Measurements from ENCODE around the gene ALOX5. TPM values are rescaled to one million over a fixed set of nuclear protein-coding genes. Genes with fewer than 3 reads are reported as not detected.
A peak's percentile ranks its signal among the peaks of the same experiment; 100 is the strongest.

The ALOX5 gene
- polyA plus RNA-seq, 1 donor: 3.5 TPM

GRCh38 chr10:45443101-45444009, 69.3 kb downstream of the ALOX5 start:
- no peak for DNase-seq

DNA sequence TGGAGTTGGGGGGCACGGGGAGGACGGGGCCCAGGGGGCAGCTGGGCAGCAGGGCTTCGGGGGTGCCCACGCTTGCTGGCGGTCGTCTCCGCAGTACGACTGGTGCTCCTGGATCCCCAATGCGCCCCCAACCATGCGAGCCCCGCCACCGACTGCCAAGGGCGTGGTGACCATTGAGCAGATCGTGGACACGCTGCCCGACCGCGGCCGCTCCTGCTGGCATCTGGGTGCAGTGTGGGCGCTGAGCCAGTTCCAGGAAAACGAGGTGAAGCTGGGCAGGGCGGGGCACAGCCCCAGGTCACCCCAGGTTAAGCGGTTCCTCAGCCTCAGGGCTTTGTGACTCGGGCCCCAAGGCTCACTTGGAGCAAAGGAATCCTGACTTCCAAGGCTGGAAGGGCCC, 70.0 kb downstream of the ALOX5 start:
- no peak for DNase-seq

DNA sequence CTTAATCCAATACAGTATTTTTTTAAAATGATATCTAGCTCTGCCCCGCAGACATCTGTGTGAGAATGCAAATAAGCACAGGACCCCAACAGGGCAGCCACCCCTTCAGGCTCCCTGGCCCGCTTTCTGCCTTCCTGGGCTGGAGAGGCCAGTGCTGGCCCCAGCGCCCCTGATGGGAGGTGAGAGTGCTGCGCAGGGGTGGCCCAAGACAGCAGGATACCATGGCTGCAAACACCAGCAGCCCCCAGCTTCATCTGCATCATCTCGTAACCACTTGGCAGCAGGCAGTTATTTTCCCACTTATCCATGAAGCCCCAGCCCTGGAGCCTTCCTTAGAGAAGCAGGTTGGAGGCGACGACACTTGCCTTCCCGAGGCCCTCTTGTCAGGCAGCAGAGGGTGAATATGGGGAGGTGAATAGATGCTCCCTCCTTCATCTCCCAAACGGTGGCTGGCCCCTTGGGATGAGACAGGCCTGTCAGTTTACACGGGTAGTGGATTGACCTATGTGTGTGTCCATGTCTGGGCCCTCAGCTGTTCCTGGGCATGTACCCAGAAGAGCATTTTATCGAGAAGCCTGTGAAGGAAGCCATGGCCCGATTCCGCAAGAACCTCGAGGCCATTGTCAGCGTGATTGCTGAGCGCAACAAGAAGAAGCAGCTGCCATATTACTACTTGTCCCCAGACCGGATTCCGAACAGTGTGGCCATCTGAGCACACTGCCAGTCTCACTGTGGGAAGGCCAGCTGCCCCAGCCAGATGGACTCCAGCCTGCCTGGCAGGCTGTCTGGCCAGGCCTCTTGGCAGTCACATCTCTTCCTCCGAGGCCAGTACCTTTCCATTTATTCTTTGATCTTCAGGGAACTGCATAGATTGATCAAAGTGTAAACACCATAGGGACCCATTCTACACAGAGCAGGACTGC, 71.2 kb downstream of the ALOX5 start:
- DNase-seq: no peak

DNA sequence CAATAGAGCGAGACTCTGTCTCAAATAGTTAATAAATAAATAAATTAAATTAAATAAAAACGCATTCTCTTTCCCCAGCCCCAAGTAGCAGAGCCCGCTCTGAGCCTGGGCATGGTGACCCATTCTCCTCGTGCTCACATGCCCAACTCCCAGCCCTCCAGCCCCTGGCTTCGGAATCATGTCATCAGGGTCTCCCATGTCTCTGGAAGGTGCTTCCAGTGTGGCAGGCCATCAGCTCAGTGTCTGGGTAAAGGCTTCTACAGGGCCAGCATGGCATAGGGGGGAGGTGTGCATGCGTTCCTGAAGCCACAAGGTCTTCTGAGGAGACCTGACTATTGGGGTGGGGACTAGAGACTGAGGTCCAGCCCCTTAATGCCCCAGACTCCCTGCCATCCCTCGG, 72.8 kb downstream of the ALOX5 start:
- DNase-seq: no peak

DNA sequence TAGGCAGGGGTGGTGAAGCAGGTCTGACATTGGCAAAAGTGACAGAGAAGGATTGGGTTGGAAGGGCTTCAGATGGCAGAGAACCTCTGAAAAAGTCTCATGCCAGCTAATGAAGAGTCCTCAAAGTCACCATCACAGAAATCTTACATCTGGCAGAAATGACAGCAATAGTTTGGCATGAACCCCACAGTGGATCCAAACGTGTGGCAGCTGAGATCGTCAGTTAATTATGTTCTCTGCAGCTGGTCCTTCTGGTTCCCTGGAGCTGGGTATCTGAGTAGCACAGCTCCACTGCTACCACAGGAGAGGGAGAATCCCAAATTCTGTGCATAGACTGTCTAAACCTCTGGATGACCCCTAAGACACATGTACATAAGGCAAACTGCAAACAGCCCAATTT, 73.4 kb downstream of the ALOX5 start:
- DNase-seq: no peak

DNA sequence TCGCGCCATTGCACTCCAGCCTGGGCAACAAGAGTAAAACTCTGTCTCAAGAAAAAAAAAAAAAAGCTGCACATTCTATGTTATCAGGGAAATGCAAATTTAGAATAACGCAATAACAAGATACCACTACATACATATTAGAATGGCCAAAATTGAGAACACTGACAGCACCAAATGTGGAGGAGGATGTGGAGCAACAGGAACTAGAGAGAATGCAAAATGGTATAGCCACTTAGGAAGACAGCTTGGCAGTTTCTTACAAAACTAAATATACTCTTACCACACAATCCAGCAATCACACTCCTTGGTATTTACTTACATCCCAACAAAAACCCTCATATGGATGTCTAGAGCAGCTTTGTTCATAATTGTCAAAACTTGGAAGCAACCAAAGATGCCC, 76.8 kb downstream of the ALOX5 start:
- DNase-seq: no peak

DNA sequence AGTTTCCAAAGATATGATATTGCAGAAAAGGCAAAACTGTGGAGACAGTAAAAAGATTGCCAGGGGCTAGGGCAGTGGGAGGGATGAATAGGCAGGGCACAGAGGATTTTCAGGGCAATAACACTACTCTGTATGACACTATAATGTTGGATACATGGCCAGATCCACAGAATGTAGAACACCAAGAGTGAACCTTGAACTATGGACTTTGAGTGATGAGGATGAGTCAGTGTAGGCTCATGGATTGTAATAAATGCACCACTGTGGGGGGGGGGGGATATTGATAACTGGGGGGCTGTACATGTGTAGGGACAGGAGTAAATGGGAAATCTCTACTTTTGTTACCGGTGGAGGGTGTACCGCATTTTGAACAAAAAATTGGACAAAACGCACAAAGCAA, 77.4 kb downstream of the ALOX5 start:
- DNase-seq: no peak

DNA sequence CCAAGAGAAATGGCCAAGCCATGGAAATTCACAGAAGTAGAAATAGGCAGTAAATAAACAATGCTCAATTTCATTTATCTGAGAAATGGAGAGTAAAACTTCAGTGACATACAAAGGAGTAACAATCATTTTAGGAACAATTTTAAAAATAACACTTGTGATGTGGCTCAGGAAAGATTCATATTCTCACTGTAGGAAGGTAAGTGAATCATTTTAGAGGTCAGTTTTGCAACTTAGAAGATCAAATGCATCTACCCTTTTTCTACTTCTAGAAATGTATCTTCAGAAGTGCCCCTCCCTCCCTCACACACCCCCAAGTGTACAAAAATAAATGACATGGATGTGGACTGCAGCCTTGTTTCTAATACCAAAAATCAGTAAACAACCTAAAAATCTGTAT, 78.3 kb downstream of the ALOX5 start:
- no peak for DNase-seq

GRCh38 chr10:45452743-45453452, 78.9 kb downstream of the ALOX5 start:
- DNase-seq: no peak

DNA sequence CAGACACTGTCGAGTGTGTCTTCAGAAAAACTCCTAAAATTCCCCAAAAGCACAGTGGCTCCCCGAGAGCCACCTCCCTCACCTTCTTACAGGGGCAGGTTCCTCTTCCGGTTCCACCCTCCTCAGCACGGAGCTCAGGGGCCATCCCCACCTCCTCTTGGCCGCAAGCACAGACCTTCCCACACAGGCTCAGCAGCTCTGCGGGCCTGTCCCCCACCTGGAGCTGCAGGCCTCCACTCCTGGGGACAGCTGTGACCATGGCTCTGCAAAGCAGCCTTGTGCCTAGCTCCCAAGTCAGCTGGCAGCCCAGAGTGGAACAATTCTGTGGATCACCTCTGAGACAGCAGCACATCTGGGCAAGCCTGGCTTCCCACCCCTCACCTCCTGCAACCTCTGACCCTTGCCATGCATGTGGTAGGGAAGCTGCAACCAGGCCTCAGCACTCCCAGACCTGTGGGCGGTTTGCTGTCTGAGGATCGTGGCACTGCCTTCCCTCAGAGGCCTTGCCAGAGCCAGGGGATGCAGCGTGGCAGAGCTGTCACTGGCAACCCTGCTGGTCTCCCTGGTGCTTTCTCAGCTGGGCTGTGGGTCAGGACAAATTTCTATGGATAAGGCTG, 79.7 kb downstream of the ALOX5 start:
- DNase-seq: no peak

- no peak for DNase-seq
These were observed 80.2 kb downstream of the ALOX5 start for GRCh38 chr10:45454262-45454661.

- no peak for DNase-seq
These were observed 80.8 kb downstream of the ALOX5 start for GRCh38 chr10:45454859-45455258.

- DNase-seq: no peak
These were observed 82.2 kb downstream of the ALOX5 start for GRCh38 chr10:45456233-45456632.

- DNase-seq: no peak
These were observed 82.8 kb downstream of the ALOX5 start for GRCh38 chr10:45456822-45457221.

GRCh38 chr10:45457487-45457886, 83.5 kb downstream of the ALOX5 start:
- DNase-seq: no peak

GRCh38 chr10:45460235-45460878, 86.3 kb downstream of the ALOX5 start:
- no peak for DNase-seq

GRCh38 chr10:45461034-45461433, 87.0 kb downstream of the ALOX5 start:
- no peak for DNase-seq

DNA sequence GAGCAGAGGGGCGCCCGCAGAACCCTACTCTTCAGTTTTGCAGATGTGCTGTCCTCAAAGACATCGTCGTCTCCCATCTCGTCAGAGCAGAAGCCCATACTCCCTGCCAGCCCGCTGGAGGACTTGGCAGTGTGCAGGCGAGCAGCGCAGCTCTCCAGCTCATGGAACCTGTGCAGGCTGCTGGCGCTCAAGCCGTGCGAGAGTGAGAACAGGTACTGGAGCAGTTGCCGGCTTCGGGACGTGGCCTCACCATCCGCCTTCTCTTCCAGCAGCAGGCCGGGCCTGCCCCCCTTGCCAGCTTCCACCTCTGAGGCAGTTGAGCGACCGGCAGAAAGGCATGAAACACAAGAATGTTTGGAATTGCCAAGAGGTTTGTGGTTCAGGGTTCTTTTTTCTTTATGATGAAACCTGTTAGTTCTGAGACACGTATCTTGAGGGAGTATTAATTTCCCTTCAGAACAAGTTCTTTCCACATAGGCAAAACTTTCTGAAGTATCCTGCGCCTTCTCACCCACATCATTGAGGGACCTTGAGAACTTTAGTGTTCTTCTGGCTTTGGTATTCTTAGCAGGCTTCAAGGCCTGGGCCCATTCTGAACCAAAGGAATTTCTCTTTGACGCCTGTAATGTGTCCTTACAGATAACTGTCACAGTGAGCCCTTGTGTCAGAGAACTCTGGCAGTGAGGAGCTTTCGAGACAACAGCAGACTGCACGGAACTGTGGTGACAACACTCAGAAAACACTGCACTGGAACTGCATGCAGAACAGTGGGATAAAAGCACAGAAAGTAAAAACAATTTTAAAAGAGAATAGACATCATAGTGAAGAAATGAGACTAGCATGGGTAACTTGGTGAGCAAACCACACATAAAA, 89.5 kb downstream of the ALOX5 start:
- DNase-seq: no peak

- DNase-seq: peak; percentile 68
These were observed 91.0 kb downstream of the ALOX5 start for GRCh38 chr10:45464958-45465567.

DNA sequence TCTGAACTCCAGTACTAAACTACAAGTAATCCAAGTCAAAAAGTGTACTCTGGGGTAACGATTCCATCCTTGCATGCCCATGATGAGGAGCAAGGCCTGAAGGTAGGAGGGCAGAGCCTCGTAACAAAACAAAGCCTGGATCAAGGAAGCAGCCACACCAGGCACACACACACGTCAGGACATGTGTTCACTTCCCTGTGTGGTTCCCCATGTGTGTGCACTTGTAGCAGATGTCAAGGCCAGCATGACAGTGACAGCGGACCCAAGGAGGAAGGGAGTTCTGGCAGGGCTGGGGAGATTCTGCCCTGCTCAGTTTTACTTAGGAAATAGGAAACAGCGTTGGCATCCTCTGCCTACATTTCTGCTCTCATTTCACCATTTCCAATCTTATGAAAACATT, 92.8 kb downstream of the ALOX5 start:
- DNase-seq: no peak

All from left kidney (tissue), 2 donors.